Stomach (tissue), 9 donors: ENCODE results near the gene TMPRSS3. TPM values are rescaled to one million over a fixed set of nuclear protein-coding genes. Genes with fewer than 3 reads are reported as not detected.

Experiments used
- DNase-seq, 2 donors: peaks; one replicate each; pipeline versions ENCODE4 v3.0.0 to v3.0.0-alpha.2; 2013 to 2019
- H3K27ac ChIP-seq, 5 donors: fragments of 200-600 bp in 4 of 5; sonication (generic) in 4 of 5; one replicate each; pipeline ENCODE4 v1.5.1; 2013 to 2019; ENCODE audit warnings: mild to moderate bottlenecking in 1 of 5, moderate library complexity in 1 of 5
- H3K27me3 ChIP-seq, 3 donors: fragments of 200-600 bp; sonication (generic); one replicate each; pipeline ENCODE4 v1.5.1; 2017 to 2019; ENCODE audit warnings: mixed run types in 1 of 3
- H3K36me3 ChIP-seq, 4 donors: fragments of 200-600 bp; sonication (generic); 1 replicate in 3 of 4; 2 replicates in 1 of 4; pipeline ENCODE4 v1.5.1; 2016 to 2019
- H3K4me1 ChIP-seq, 4 donors: fragments of 200-600 bp; sonication (generic); one replicate each; pipeline ENCODE4 v1.5.1; 2016 to 2019
- H3K4me3 ChIP-seq, 4 donors: fragments of 200-600 bp; sonication (generic) in 3 of 4; one replicate each; pipeline ENCODE4 v1.5.1; 2016 to 2019; ENCODE audit warnings: mild to moderate bottlenecking in 1 of 4
- H3K9me3 ChIP-seq, 4 donors: fragments of 200-600 bp; sonication (generic); one replicate each; pipeline ENCODE4 v1.5.1; 2016 to 2019
- EP300 ChIP-seq: sonication (generic); formaldehyde crosslinking; IDR thresholded peaks from one replicate; pipeline ENCODE4 v1.6.1; 2017; ENCODE audit warnings: antibody characterized with exemption
- POLR2A ChIP-seq, 4 donors: fragments of 450-650 bp; IDR thresholded peaks; one replicate each; pipeline ENCODE4 v1.6.1; 2016; ENCODE audit warnings: antibody characterized with exemption in 4 of 4, control low read depth in 2 of 4, mild to moderate bottlenecking in 1 of 4, moderate library complexity in 1 of 4
- POLR2AphosphoS5 ChIP-seq, 3 donors: sonication (generic); formaldehyde crosslinking; IDR thresholded peaks; one replicate each; pipeline ENCODE4 v1.6.1; 2016; ENCODE audit warnings: antibody characterized with exemption in 3 of 3
- WGBS, 5 donors: extraction: QIAGEN DNeasy Blood & Tissue Kit in 3 of 5; methylation state at CpG; one replicate each; pipeline versions ENCODE4 v1.1.5 to v1.1.7; 2013 to 2018; 5-methylcytosine and 5-hydroxymethylcytosine counted together
- intact Hi-C: fragments of 100-400 bp; cut with DNase I; formaldehyde crosslinking; loops from one replicate; pipeline ENCODE4 v1.15.1; 2023; ENCODE audit warnings: low total_unique reads
- polyA plus RNA-seq, 3 donors: library from polyadenylated mRNA; stranded (reverse); fragments of 200-250 nt; gene quantifications; one replicate each; pipeline ENCODE4 v1.2.3, GENCODE V29; 2013
- total RNA-seq, 5 donors: library from RNA; depleted of rRNA; stranded (reverse); fragments of >200 nt; gene quantifications; one replicate each; pipeline versions ENCODE4 v1.1.0 to v1.2.3, GENCODE V29; 2014 to 2016
- TF ChIP-seq, protein P1 (sequence below), 7 experiments: fragments of 450-650 bp in 4 of 7; fragments of 200-600 bp in 3 of 7; sonication (generic) in 3 of 7; IDR thresholded peaks; one replicate each; pipeline ENCODE4 v1.5.1; 2016 to 2019; ENCODE audit warnings: antibody characterized with exemption in 7 of 7, control low read depth in 2 of 7, mild to moderate bottlenecking in 1 of 7
- donor health status: healthy with polysubstance abuse.
- donor health status: Bipolar disorder and iron deficiency.
- donor health status: healthy.

The TMPRSS3 gene
- total and polyA plus RNA-seq, 8 donors = 0.45 to 37.9 (median 3.9) TPM; not detected in 1

DNA sequence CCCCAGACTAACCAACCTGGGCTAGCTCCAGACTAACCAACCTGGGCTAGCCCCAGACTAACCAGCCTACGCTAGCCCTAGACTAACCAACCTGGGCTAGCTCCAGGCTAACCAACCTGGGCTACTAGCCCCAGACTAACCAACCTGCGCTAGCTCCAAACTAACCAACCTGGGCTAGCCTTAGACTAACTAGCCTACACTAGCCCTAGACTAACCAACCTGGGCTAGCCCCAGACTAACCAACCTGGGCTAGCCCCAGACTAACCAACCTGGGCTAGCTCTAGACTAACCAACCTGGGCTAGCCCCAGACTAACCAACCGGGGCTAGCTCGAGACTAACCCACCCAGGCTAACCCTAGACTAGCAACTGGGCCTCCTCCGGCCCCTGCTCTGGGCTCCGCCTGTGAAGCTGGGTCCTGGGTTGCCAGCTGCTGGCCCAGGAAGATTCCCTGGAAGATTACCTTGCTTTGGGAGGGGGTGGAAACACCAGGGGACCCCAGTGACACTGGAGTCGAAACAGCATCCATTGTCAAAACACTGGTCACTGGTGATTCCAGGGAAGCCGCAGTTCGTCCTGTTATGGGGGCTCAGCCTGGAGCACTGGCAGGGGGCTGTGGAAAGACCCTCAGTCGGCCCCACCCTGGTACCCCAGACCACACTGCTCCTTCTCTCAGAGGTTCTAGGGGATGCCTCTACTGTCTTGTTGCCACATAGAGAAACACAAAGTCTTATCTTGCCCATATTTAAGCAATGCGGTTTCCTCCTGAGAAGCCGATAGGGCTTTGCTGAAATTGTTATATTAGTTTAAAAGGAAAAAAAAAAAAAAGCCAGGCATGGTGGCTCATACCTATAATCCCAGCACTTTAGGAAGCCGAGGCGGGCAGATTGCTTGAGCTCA lies 46.2 kb downstream of the TMPRSS3 start:
- no peak for DNase-seq
- Histone ChIP-seq H3K27me3 (peaks cover 0 to 23% (median 0%) of the 10 kb centered on the region in 3 donors), H3K27ac (peak overlapping the region; percentile 38 to 83 (median 78)), H3K4me3 (peak overlapping the region; percentile 18 to 30 (median 25)), H3K4me1 (peaks cover 0 to 11% (median 2%) of the 10 kb centered on the region in 4 donors), H3K36me3 (no peaks in the 10 kb centered on the region), H3K9me3 (peaks cover 0 to 6% (median 0%) of the 10 kb centered on the region in 4 donors)
- WGBS, 5 donors = 68 to 79% (median 73%) methylated on average over 14 of the region's 14 CpGs
- no peak for TF ChIP-seq EP300
- no peak for TF ChIP-seq POLR2AphosphoS5 (IDR thresholded peaks at IDR 0.05)
- TF ChIP-seq, protein P1, sequence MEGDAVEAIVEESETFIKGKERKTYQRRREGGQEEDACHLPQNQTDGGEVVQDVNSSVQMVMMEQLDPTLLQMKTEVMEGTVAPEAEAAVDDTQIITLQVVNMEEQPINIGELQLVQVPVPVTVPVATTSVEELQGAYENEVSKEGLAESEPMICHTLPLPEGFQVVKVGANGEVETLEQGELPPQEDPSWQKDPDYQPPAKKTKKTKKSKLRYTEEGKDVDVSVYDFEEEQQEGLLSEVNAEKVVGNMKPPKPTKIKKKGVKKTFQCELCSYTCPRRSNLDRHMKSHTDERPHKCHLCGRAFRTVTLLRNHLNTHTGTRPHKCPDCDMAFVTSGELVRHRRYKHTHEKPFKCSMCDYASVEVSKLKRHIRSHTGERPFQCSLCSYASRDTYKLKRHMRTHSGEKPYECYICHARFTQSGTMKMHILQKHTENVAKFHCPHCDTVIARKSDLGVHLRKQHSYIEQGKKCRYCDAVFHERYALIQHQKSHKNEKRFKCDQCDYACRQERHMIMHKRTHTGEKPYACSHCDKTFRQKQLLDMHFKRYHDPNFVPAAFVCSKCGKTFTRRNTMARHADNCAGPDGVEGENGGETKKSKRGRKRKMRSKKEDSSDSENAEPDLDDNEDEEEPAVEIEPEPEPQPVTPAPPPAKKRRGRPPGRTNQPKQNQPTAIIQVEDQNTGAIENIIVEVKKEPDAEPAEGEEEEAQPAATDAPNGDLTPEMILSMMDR (IDR thresholded peaks at IDR 0.05) = no peak
- TF ChIP-seq POLR2A (IDR thresholded peaks at IDR 0.05) = no peak
- intact Hi-C loops = loop anchor here (10.0 kb wide), 2 partner anchors 55 to 95 kb away; partner anchors contain the start of gene UBASH3A

DNA sequence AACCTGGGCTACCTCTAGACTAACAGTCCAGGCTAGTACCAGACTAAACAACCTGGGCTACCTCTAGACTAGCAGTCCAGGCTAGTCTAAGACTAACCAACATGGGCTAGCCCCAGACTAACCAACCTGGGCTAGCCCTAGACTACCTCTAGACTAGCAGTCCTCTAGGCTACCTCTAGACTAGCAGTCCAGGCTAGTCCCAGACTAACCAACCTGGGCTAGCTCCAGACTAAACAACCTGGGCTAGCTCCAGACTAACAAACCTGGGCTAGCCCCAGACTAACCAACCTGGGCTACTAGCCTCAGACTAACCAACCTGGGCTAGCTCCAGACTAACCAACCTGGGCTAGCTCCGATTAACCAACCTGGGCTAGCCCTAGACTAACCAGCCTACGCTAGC lies 47.1 kb downstream of the TMPRSS3 start:
- TF ChIP-seq POLR2AphosphoS5 (IDR thresholded peaks at IDR 0.05) (no peak), POLR2A (IDR thresholded peaks at IDR 0.05) (no peak), EP300 (no peak)
- TF ChIP-seq, protein P1 (IDR thresholded peaks at IDR 0.05) = no peak
- peaks cover 0 to 11% (median 2%) of the 10 kb centered on the region in 4 donors for H3K4me1 ChIP-seq
- WGBS, 5 donors = 93 to 100% (median 96%) methylated on average over 2 of the region's 2 CpGs
- no peaks in the 10 kb centered on the region for H3K9me3 ChIP-seq
- H3K27me3 ChIP-seq = peaks cover 0 to 23% (median 0%) of the 10 kb centered on the region in 3 donors
- no peaks in the 10 kb centered on the region for H3K36me3 ChIP-seq
- peak overlapping the region; percentile 1 to 30 (median 23) for H3K4me3 ChIP-seq
- intact Hi-C loops = loop anchor here (10.0 kb wide), 1 partner anchor 96 kb away; no protein-coding TSS in a partner anchor
- peak overlapping the region; percentile 4 to 83 (median 78) for H3K27ac ChIP-seq
- DNase-seq = no peak

DNA sequence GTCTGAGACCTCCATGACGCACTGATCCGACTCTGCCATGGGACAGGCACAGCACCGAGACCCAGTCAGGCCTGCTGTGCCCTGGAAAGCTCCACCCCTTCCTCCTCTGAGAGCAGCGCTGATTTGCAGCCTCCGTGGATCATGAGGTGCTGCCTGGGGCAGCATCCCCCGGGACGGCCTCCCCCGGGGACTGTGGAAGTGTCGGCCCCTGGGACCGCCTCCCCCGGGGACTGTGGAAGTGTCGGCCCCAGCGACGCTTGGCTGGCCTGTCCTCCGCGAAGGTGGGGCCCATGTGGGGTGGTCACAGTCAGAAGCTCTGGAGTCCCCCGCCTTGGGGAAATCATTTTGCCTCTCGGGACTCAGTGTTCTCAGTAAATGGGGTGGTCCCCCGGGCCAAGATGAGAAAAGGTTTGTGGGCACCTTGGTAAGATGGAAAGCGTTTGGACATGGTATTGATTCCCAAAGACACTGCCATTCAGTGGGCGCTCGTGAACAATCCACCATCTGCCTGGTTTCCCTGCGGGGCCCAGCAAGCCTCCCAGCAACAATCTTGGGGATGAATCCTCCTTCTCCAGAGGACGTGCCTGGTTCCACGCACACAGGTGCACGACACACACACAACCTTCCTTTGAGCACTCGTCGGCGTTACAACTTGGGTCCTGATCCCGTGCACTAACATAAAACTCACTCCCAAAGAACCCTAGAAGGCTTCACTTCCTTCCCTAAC lies 48.1 kb downstream of the TMPRSS3 start:
- TF ChIP-seq POLR2AphosphoS5 (IDR thresholded peaks at IDR 0.05) (peak in 2 of 3 donors; percentile 2 to 10), POLR2A (IDR thresholded peaks at IDR 0.05) (no peak)
- intact Hi-C loops = loop anchor here (10.0 kb wide), 1 partner anchor 97 kb away; no protein-coding TSS in a partner anchor
- Histone ChIP-seq H3K9me3 (no peaks in the 10 kb centered on the region), H3K27me3 (peaks cover 0 to 18% (median 0%) of the 10 kb centered on the region in 3 donors), H3K4me3 (peak overlapping the region in 3 of 4 donors; percentile 3 to 26 (median 18)), H3K36me3 (no peaks in the 10 kb centered on the region), H3K27ac (no peak overlapping the region), H3K4me1 (peaks cover 0 to 11% (median 2%) of the 10 kb centered on the region in 4 donors)
- no peak for DNase-seq
- 85 to 93% (median 91%) methylated on average over 19 to 30 of the region's 30 CpGs for WGBS, 5 donors

DNA sequence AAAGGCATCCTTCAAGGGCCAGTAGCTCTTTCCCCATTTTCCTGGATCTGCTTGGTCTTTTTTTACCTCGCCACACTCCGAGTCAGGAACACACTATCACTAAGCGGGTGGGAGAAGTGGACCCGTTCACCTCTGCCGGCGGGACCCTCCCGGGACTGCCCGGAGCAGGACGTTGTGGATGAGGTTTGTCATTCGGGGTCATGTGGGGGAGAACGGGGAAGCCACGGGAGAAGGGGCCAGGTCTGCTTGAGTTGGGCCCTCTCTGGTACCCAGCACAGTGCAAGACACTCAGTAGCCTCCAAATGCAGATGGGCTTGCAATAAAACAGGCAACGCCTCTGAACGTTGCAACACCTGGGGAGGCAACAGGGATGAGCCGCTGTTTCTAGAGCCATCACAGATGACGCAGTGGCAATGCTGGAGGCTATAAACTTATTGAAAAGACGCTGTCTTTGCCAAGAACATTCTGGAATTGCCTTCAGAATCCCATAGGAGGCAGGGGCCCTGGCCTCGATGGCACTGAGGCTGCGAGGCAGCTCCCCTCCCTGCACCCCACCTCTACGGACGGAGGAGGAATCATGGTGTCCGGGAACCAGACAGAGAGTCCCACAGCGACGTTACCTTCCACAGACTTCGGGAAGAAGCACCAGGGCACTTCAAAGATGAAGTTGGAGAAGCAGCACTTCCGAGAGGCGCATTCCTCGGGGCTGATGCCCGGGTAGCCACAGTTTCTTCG lies 48.8 kb downstream of the TMPRSS3 start:
- Histone ChIP-seq H3K4me3 (peak overlapping the region in 2 of 4 donors; percentile 18 to 26), H3K4me1 (peaks cover 0 to 11% (median 2%) of the 10 kb centered on the region in 4 donors), H3K9me3 (no peaks in the 10 kb centered on the region), H3K36me3 (no peaks in the 10 kb centered on the region), H3K27me3 (peaks cover 0 to 18% (median 0%) of the 10 kb centered on the region in 3 donors), H3K27ac (no peak overlapping the region)
- DNase-seq = no peak
- no peak for TF ChIP-seq EP300
- TF ChIP-seq, protein P1 (IDR thresholded peaks at IDR 0.05) = no peak
- no peak for TF ChIP-seq POLR2A (IDR thresholded peaks at IDR 0.05)
- no peak for TF ChIP-seq POLR2AphosphoS5 (IDR thresholded peaks at IDR 0.05)
- intact Hi-C loops = loop anchor here (10.0 kb wide), 1 partner anchor 98 kb away; no protein-coding TSS in a partner anchor
- 89 to 94% (median 93%) methylated on average over 30 of the region's 30 CpGs for WGBS, 5 donors
